HG02884 (cell line): ENCODE results near the gene PPP1R9A.

ENCODE experiments used
- ATAC-seq: cut with Tn5 transposase; IDR thresholded peaks from one replicate; pipeline ENCODE4 v1.9.1; 2021; ENCODE audit warnings: mild to moderate bottlenecking, moderate library complexity; ENCODE audit not compliant: unreplicated experiment

PPP1R9A gene

DNA sequence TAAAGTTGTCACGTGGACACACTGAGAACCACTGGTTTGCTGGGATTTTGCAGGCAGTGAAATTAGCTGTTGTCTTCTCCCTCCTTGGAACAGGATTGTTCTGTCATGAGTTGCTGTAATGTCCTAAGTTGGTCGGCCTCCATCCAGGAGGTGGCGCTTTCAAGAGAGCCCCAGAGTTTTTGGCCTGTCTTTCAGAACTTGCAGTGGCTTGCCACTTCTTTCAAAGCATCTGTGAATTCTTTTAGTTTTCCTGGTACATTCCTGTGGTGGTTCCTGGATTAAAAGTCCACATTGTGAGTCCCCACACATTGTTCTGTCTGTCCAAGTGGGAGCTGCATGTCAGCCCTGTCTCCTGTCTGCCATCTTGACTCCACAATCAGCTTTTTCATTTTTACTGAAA, 283.1 kb downstream of the PPP1R9A start:
- no peak for ATAC-seq

DNA sequence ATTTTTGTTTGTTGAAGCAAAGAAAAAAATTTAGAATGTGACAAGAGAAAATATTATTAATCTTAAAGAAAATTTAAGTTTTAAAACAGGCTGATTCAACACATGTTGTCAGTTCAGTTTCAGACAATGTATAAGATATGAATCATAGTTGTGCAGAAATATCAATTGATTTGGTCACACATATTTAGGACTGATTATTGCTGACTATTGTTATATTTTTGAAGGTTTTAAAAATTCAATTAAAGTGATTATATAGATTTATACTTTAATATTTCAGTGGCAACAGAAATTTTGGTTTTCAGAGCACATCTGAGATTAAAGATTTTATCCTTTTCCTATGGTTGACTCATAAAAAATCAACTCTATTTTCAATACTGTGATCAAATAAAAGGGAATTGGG, 284.4 kb downstream of the PPP1R9A start:
- no peak for ATAC-seq

DNA sequence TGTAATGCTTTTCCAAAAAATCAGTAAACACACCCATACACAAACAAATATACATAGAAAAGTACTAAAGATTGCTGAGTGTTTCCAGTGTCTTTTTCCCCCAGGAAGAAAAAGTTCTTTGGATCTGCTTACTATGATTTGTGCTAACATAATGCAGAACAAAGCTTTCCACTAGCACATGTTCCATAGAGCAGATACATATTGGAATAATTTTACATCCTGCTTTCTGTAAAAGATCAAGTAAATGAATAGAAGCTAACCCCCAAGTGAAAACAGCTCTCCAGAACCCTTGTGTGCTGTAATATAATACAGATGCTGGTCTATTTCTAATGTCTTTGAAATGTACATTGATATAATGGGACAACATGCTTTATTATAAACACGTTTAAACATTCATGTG, 291.5 kb downstream of the PPP1R9A start:
- ATAC-seq = no peak

DNA sequence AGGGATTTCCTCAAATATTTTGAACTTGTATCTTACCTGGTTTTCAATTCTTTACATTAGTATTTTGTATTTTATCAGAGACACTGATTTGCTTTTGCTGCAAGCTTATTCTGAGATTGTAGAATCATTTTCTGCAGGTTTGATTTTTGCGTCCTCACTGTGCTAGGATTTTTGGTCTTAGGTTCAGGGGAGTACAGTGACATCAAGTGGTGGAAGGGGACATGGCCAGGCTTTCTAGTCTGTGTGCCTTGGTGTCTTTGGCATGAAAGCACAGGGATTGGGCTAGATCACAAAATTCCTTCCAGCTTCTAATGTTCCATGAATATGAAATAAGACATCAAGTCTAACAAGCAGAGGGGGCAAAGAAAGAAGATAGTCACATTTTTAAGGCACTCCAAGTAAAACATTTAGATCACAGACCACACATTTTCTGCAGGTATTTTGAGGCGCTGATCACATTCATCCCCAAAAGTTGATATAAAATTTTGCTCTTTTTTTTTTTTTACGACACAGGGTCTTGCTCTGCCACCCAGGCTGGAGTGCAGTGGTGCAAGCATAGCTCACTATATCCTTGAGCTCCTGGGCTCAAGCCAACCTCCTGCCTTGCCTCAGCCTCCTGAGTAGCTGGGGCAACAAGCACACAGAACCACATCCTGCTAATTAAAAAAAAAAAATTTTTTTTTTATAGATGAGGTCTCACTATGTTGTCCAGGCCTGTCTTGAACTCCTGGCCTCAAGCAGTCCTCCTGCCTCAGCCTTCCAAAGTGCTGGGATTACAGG, 292.6 kb downstream of the PPP1R9A start:
- ATAC-seq = peak; percentile 80

DNA sequence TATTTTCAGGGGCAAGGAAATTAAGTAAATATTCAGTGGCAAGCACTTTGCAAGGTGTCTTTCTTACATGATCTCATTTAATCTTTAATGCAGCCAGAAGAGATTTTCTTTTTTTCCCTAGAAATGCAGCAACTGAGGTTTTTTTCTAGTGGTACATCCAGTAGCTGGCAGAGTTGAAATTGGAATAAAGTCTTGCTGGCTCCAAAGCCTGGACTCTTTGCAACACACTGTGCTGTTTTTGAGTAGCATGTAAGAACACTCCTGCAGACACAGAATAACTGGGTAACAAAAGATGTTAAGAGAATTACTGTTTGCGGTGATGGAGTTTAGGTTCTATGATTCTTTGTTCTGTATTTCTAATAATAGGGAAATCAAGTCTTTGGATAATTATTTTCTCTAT, 293.3 kb downstream of the PPP1R9A start:
- no peak for ATAC-seq

DNA sequence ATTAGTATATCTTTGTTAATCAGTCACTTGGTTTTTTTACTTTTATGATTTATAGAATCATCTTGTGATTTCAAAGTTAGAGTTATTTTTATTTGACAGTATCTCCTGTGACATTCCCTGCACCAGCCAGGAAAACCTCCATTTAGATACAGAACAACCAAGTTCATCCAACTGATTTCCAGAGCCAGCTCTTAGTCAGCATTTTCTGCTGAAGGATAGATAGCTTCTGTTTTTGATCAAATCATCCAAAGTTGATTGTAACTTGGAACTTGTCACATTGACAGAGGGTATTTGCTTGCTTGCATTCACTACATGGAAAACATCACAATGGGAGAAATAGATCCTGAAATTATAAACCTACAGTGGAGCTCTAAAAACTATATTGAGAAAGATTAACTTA, 294.3 kb downstream of the PPP1R9A start:
- no peak for ATAC-seq

DNA sequence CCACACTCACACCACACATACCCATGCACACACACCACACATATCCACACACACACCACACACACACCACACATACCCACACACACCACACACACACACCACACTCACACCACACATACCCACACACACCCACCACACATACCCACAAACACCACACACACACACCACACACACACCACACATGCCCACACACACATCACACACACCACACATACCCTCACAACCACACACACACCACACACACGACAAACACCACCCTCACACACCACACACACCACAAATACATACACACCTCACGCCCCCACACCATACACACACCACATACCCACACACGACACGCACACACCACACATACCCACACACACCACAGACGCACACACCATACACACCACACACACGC, 297.2 kb downstream of the PPP1R9A start:
- ATAC-seq = no peak

DNA sequence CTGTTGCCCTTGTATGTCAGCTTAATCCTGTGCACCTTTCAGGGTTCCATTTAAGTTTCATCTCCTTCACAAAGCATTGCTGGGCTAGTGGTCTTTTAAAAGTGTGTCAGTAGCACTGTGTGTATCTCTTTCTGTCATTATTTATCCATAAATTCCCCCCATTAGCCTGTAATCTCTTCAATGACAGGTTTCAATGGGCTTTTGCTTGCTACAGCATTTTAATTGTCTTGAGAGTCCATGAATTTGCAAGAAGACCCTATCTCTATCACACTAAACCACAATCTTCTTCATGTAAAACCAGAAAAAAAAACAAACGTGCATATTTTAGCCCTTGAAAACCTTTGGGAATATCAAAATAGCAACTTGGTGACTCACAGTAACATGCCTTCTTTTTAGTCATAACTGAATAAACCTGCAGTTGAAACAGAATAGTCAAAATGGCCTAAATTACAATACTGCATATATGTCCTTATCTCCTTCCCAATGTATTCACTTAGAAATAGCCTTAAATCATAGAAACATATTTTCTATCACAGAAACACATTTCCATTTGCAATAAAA, 298.4 kb downstream of the PPP1R9A start:
- no peak for ATAC-seq

DNA sequence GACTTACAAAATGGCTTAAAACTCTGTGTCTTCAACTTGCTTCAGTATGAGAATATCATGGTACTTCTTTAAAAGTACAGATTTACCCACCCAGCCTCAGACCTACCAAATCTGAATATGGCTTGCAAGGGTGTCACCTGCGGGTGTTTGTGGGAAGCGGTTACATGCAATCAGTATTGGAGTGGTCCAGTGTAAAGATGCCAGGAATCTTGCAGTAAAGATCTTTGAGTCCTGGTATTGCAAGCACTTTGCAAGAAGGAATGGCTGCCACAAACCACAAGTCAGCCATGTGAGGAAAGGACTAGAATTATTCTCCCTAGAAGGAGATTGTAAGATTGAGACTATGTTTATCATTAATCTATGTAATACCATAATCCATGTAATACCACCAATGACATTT, 301.9 kb downstream of the PPP1R9A start:
- ATAC-seq = no peak

DNA sequence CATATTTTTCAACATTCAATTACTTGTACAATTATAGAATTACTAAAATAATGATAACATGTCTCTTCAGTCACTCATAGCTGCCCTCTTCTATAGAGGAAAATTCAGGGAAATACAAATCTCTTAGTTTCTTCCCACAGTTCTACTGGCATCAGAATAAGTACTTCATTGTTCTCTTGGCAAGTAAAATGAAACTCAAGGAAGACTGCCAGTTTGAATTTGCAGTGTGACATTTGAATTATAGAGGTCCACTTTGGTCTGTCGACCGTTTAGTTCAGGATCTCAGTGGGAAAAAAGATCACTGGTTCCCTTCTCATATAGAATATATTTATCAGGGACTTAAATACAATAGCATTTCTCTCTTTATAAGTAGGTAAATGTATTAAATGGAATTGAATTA, 302.4 kb downstream of the PPP1R9A start:
- no peak for ATAC-seq

DNA sequence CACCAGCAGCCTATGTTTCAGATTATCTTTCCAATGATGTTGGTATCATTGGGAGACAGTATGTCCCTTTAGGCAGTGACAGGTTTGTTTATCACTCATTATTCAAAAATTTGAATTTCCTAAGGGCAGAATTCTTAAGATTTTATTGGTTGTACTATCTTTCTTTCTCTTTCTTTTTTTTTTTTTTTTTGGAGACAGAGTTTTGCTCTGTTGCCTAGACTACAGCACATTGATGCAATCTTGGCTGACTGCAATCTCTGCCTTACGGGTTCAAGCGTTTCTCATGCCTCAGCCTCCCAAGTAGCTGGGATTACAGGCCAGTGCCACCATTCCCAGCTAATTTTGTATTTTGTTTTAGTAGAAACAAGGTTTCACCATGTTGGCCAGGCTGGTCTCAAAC, 305.8 kb downstream of the PPP1R9A start:
- ATAC-seq = no peak

DNA sequence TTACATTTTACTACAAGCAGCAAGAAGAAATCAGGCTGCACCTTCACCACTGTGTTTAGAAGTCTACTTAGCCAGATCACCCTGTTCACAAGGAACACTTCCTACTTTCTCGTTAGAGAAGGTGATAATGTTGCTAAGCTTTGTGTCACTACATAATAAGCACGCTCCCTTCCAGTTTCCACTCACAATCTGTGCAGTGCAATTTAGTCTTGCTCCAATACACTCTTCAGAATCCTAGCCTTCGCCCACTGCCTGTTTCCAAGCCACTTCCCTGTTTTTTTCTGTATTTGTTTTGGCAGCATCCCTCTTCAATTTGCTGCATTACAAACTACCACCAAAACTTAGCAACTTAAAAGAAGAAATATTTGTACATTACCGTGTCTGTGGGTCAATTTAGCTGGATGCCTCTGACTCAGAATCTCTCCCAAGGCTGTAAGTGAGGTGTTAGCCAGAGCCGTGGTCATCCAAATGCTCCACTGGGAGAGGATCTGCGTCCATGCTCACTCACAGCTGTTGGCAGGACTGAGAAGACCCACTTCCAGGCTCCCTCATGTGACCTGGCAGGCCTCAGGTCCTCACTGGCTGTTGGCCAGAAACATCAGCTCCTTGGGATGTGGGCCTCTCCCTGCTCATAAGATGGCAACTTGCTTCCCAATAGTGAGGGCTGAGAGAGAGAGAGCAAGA, 306.6 kb downstream of the PPP1R9A start:
- ATAC-seq = no peak

DNA sequence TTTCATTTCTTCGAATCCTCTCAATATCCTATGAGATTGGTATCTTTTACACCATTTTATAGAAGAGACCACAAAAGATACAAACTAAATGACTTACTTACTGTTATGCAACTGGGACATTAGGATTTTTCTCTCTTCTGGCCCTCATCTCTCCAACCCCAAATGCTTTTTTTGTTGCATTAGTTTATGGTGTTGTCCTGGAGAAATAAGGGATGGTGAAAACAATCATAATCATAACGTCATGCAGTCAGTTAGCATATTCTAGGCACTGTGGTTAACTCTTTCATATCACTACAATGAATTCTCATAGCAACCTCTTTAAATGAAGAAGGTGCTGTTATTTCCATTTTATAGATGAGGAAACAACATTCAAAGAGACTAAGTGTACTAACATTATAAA, 312.3 kb downstream of the PPP1R9A start:
- ATAC-seq = no peak

DNA sequence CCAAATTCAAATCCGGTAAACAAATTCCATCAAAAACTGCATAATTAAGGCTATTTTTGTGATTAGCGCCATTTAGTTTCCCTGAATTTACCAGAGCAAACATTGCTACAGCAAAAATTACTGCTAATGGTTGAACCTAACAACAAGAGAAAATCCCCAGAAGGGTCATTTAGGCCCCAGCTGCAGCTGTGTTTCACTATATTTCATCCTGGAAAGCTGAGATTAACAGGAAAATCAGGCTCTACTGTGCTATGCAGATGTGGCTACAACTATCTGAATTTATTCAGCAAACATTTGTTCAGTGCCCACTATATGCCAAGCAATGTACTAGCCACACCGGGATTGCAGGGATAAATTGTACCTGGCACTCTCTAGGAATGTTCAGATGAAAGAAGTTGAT, 312.9 kb downstream of the PPP1R9A start:
- no peak for ATAC-seq

DNA sequence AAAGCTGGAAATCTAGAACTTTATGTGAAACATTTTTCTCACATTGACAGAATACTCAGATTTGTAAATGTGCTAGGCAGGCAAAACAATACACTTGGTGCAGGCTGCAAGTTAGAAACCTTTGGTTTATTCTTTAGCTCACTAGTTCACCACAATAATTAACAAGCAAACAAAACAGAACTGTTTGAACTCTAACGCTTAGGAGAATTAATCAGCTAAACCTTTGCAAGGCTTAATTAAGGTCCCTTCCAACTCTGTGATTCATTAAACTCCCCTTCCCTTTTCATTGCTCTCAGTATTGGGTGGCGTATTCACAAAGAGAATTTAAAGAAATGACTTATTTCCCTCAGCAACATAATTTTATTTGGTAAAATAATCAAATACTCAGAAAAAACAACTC, 317.9 kb downstream of the PPP1R9A start:
- ATAC-seq = no peak

DNA sequence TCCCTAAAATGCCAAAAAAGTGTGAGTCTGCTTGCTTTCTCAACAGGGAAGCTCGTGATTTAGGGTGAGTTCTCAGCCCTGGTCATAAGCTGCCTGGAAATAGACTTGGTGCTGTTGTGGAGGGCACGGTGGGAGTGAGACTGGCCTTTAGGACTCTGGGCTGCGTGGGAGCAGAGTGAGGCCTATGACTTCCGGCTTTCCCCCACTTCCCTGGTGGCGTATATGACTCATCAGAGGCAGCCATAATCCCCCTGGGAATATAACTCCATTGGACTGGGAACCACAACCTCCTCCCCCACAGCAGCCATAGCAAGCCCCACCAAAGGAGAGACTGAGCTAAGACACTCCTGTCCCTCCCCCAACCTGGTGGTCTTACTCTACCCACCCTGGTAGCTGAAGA, 321.9 kb downstream of the PPP1R9A start:
- no peak for ATAC-seq

DNA sequence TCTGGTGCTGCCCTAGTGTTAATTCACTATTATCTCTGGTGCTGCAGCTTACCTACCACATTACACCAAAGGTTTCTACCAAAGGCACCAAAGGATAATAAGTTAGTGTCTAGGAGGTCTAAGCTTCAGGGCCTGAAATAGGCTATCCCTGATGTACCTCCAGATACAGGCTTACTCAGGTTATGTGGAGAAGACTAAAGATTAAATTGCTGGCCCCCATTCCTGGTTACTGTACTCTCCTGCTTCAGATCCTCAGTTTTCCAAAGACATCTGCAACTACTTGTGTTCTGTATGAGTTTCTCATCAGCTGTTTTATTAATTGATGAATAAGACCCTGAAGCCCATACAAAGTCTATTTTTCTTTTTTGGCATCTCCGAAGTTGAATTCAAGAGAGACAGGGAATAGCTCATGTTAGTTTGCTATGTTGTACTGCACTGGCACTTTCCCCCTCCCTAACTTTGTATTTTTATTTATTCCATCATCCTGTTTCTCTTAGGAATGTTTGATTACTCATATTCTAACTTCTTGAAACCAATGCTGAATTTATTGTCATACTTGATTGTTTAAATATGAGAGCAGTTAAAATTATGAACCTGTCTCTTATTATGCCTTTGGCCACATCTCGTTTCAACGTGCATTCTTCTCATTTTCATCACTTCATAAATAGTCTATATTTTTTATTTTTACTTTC, 331.0 kb downstream of the PPP1R9A start:
- no peak for ATAC-seq

DNA sequence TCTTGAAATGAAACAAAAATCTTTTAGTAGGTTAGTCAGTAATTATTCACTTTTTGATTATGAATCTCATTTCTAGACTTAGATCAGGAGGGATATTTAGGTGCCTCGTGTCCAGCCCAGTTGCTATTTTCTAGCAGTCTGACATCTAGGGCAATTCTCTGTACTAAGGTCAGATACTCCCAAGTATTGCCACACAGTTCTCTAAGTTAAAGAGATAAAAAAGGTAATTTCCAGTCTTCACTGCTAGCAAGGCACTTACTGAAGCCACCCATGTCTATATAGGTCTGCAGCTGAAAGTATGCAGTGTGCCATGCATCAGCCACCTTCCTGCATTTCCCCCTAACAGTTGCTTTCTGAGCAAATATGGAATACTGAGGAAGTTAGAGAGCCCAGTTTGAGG, 333.5 kb downstream of the PPP1R9A start:
- ATAC-seq = no peak

DNA sequence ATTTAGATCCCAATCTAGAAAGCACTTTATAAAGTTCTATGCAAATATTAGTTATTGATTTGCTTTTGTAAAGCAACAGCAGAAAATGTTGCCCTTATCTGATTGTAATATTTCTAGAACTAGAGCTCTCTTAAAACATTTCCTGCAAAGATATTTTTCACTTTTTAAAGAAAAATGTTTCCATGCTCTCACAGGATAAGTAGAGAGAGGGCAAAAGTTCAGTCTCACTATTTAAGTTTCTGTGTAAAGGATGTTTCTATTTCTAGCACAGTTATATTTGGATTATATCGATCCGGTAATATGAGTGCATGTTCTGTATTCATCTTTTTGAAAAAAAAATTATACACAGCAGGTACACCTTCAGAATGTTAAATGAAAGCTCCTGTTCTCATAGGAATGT, 334.9 kb downstream of the PPP1R9A start:
- no peak for ATAC-seq

DNA sequence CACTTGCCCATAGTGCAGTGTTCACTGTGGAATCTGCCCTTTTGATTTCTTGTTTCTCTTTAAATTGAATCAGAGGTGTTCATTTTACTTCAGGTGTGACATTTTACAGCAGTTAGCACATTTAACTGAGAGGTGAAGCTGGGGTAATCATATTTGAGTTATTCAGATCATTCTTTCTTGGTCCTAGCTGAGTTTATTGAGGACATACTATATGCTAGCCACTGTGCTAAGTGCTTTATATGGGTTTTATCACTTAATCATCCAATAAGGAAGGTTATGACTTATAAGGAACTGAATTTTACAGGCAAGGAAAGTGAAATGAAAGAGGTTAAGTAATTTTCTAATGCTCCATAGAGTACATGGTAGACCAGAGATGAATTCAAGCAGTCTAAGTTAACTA, 337.2 kb downstream of the PPP1R9A start:
- no peak for ATAC-seq

DNA sequence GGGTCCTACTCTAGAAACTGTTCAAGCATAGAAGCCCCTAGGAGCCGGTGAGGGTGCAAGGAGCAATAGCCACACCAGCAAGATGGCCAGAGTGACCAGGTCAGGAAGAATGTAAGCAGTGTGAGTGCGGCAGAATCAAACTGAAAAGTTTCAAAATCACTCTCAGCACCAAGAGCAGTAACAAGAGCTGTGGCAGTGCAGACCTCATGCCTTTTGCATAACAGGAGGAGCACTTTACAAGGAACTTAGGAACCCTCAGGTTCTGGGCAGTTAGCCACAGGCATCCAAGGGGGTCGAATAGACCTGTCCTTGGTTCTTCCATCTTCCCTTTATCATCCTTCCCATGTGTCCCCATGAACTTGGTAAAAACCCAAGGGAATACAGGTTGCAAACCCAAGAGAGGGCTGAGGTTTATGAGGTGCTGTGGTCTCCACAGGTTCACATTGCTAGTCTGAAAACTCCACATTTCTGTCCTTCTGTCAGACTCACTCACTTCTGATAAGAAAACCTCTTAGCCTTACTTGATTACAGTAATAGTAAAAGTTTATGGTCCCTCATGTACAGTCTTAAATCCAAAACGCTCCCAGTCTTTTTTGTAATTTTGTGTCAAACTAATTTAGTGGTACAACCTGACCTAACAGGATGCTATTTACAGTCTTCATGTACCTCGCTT, 338.6 kb downstream of the PPP1R9A start:
- no peak for ATAC-seq
